GM12865 (cell line): ENCODE results near the gene CBX8.

Experiments
- DNase-seq: peaks from one replicate; pipeline ENCODE4 v3.0.0; 2010; ENCODE audit warnings: low read depth
- H3K4me3 ChIP-seq: 2 replicates; pipeline ENCODE4 v1.5.1; 2011; ENCODE audit warnings: mild to moderate bottlenecking, low read depth, low read length, control low read depth
- CTCF ChIP-seq: IDR thresholded peaks from 2 replicates; pipeline ENCODE4 v1.5.1; 2011; ENCODE audit warnings: low read length, control low read depth, low read depth, inconsistent platforms; ENCODE audit not compliant: insufficient read depth; ENCODE audit errors: missing control alignments

Gene CBX8

GRCh38 chr17:79829457-79829856 is 32.6 kb upstream of the CBX8 start:
- no peak for TF ChIP-seq CTCF
- no peak for DNase-seq
- H3K4me3 ChIP-seq: no peak overlapping the region

- no peak overlapping the region for H3K4me3 ChIP-seq
- TF ChIP-seq CTCF: no peak
- no peak for DNase-seq
Measured at GRCh38 chr17:79829004-79829403, 32.1 kb upstream of the CBX8 start.

GRCh38 chr17:79826841-79827578 is 30.1 kb upstream of the CBX8 start:
- no peak for TF ChIP-seq CTCF
- no peak for DNase-seq
- H3K4me3 ChIP-seq: no peak overlapping the region

GRCh38 chr17:79826204-79826680 is 29.4 kb upstream of the CBX8 start:
- DNase-seq: no peak
- H3K4me3 ChIP-seq: no peak overlapping the region
- TF ChIP-seq CTCF: no peak

- no peak overlapping the region for H3K4me3 ChIP-seq
- DNase-seq: no peak
- TF ChIP-seq CTCF: no peak
Measured at GRCh38 chr17:79825580-79825921, 28.7 kb upstream of the CBX8 start.

- TF ChIP-seq CTCF: no peak
Measured at GRCh38 chr17:79824893-79825579, 28.2 kb upstream of the CBX8 start.

GRCh38 chr17:79824234-79824633 is 27.4 kb upstream of the CBX8 start:
- no peak for TF ChIP-seq CTCF
- no peak for DNase-seq
- H3K4me3 ChIP-seq: no peak overlapping the region

More at GRCh38 chr17:79824893-79825579, 28.2 kb upstream of the CBX8 start:
- H3K4me3 ChIP-seq: no peak overlapping the region
- DNase-seq: no peak
